ENCODE results near the gene DMXL2. TPM values are rescaled to one million over a fixed set of nuclear protein-coding genes. Genes with fewer than 3 reads are reported as not detected.

The DMXL2 gene
- polyA plus RNA-seq, 1 of the 3 experiments (the other 2 are of a cell fraction) = 6.4 TPM

GRCh38 chr15:51405693-51406523, 216.7 kb downstream of the DMXL2 start:
- peaks cover 11% of the 10 kb centered on the region; the same call in 1 of the 2 replicates for H3K27me3 ChIP-seq (ENCODE audit: insufficient read depth)

More at GRCh38 chr15:51405693-51406523, 216.7 kb downstream of the DMXL2 start:
- Histone ChIP-seq H3K27ac (ENCODE audit: low read depth in 2 of 2, low read length in 1 of 2) (no peak overlapping the region), H3F3A (replicated peaks; ENCODE audit: insufficient read depth) (no peaks in the 10 kb centered on the region), H2AFZ (ENCODE audit: low read depth) (no peak overlapping the region), H3K4me1 (ENCODE audit: control insufficient read depth in 1 of 2, insufficient read depth in 2 of 2, low read depth in 1 of 2, low read length in 1 of 2) (no peaks in the 10 kb centered on the region), H3K9me2 (no peaks in the 10 kb centered on the region), H3K9ac (no peak overlapping the region), H3K36me3 (replicated peaks in 1 of 2; ENCODE audit: control insufficient read depth in 1 of 2, insufficient read depth in 2 of 2, low read length in 1 of 2) (no peaks in the 10 kb centered on the region), H3K4me2 (no peak overlapping the region), H3K4me3 (ENCODE audit: low read depth in 2 of 2, low read length in 1 of 2) (no peak overlapping the region), H3K9me3 (no peaks in the 10 kb centered on the region), H4K20me1 (ENCODE audit: insufficient read depth) (no peaks in the 10 kb centered on the region), H3K79me2 (ENCODE audit: insufficient read depth) (no peaks in the 10 kb centered on the region)
- ChIA-PET CTCF (interaction anchor here (0.9 to 10.9 kb wide), 5 partner anchors 24 to 242 kb away, joined by 3 to 110 read pairs (median 4); no protein-coding TSS in a partner anchor), POLR2A (no interaction called here)
- no peak for TF ChIP-seq SMC3 (IDR thresholded peaks at IDR 0.05; ENCODE audit: low read depth, low read length)
- TF ChIP-seq MAX (IDR thresholded peaks at IDR 0.05; ENCODE audit: low read depth) = no peak
- TF ChIP-seq GABPA (IDR thresholded peaks at IDR 0.05; ENCODE audit: low read depth) = no peak
- TF ChIP-seq ZBTB33 (IDR thresholded peaks at IDR 0.05; ENCODE audit: borderline replicate concordance, low read depth) = no peak
- no peak for TF ChIP-seq PBX3 (IDR thresholded peaks at IDR 0.05)
- no peak for TF ChIP-seq MEF2A (IDR thresholded peaks at IDR 0.05; ENCODE audit: borderline replicate concordance, low read depth)
- TF ChIP-seq RAD21 (IDR thresholded peaks at IDR 0.05; ENCODE audit: low read length) = no peak
- TF ChIP-seq FOXM1 (IDR thresholded peaks at IDR 0.05; ENCODE audit: low read depth) = no peak
- no peak for TF ChIP-seq RFX5 (IDR thresholded peaks at IDR 0.05; ENCODE audit: low read length)
- no peak for TF ChIP-seq USF2 (IDR thresholded peaks at IDR 0.05; ENCODE audit: borderline replicate concordance, low read depth, low read length)
- no peak for TF ChIP-seq CHD2 (IDR thresholded peaks at IDR 0.05; ENCODE audit: low read length, partially characterized antibody)
- TF ChIP-seq RXRA (IDR thresholded peaks at IDR 0.05; ENCODE audit: borderline replicate concordance, low read depth) = no peak
- 73% methylated on average over 11 of the region's 11 CpGs for WGBS (ENCODE audit: low lambda C conversion rate)
- no peak for DNase-seq

Measured in SK-N-SH (cell line).